H9 (cell line): ENCODE data around the gene CBLIF. TPM values are rescaled to one million over a fixed set of nuclear protein-coding genes. Genes with fewer than 3 reads are reported as not detected.
"Not testable (repeated sequence)": the region's sequence is repeated elsewhere in the genome, so short reads cannot be mapped to it uniquely, and the experiment has no call there.

ENCODE experiments used
- DNase-seq: peaks from one replicate; pipeline ENCODE4 v3.0.0-alpha.2; 2017
- H2AFZ ChIP-seq: one replicate; pipeline ENCODE4 v1.6.1; 2013; ENCODE audit warnings: mild to moderate bottlenecking, low read length, control low read depth, moderate library complexity
- H2AK5ac ChIP-seq: 2 replicates; pipeline ENCODE4 v1.6.1; 2013; ENCODE audit warnings: low read length, control low read depth, mixed read lengths; ENCODE audit not compliant: insufficient read length
- H2BK120ac ChIP-seq: one replicate; pipeline ENCODE4 v1.6.1; 2013; ENCODE audit warnings: low read depth, mild to moderate bottlenecking, low read length, control low read depth, inconsistent platforms; ENCODE audit not compliant: poor library complexity, severe bottlenecking
- H2BK12ac ChIP-seq: 2 replicates; pipeline ENCODE4 v1.6.1; 2013; ENCODE audit warnings: low read length, control low read depth, mixed read lengths, low read depth; ENCODE audit not compliant: insufficient read length
- H2BK15ac ChIP-seq: 2 replicates; pipeline ENCODE4 v1.6.1; 2013; ENCODE audit warnings: low read depth, low read length, control low read depth
- H2BK20ac ChIP-seq: one replicate; pipeline ENCODE4 v1.6.1; 2013; ENCODE audit warnings: low read depth, mild to moderate bottlenecking, low read length, control low read depth, inconsistent platforms; ENCODE audit not compliant: poor library complexity, severe bottlenecking
- H2BK5ac ChIP-seq: 2 replicates; pipeline ENCODE4 v1.6.1; 2013; ENCODE audit warnings: low read length, control low read depth, mixed read lengths; ENCODE audit not compliant: insufficient read length
- H3K14ac ChIP-seq: 2 replicates; pipeline ENCODE4 v1.6.1; 2013; ENCODE audit warnings: low read length, control low read depth; ENCODE audit not compliant: insufficient read depth
- H3K18ac ChIP-seq: 2 replicates; pipeline ENCODE4 v1.6.1; 2013; ENCODE audit warnings: low read depth, mild to moderate bottlenecking, mixed read lengths, low read length, control low read depth; ENCODE audit not compliant: insufficient read length
- H3K23ac ChIP-seq: 2 replicates; pipeline ENCODE4 v1.6.1; 2013; ENCODE audit warnings: low read length, control low read depth, mixed read lengths, low read depth; ENCODE audit not compliant: insufficient read length
- H3K23me2 ChIP-seq: 2 replicates; pipeline ENCODE4 v1.6.1; 2013; ENCODE audit warnings: low read depth, mild to moderate bottlenecking, mixed read lengths, low read length, control low read depth; ENCODE audit not compliant: insufficient read length, poor library complexity, severe bottlenecking
- H3K27ac ChIP-seq: 2 replicates; pipeline ENCODE4 v1.5.1; 2013; ENCODE audit warnings: low read length, control low read depth, mixed read lengths, low read depth; ENCODE audit not compliant: insufficient read length
- H3K27me3 ChIP-seq: 2 replicates; pipeline ENCODE4 v1.6.1; 2013; ENCODE audit warnings: low read length, control low read depth, inconsistent platforms; ENCODE audit not compliant: insufficient read depth
- H3K4ac ChIP-seq: 2 replicates; pipeline ENCODE4 v1.6.1; 2013; ENCODE audit warnings: low read depth, mild to moderate bottlenecking, control low read depth, inconsistent platforms, low read length, moderate library complexity
- H3K4me1 ChIP-seq: 2 replicates; pipeline ENCODE4 v1.6.1; 2013; ENCODE audit warnings: low read length, control low read depth, inconsistent platforms; ENCODE audit not compliant: insufficient read depth
- H3K4me2 ChIP-seq: 2 replicates; pipeline ENCODE4 v1.6.1; 2013; ENCODE audit warnings: low read length, control low read depth, mixed read lengths; ENCODE audit not compliant: insufficient read length, insufficient read depth
- H3K56ac ChIP-seq: 2 replicates; pipeline ENCODE4 v1.6.1; 2013; ENCODE audit warnings: low read depth, mild to moderate bottlenecking, mixed read lengths, low read length, control low read depth; ENCODE audit not compliant: insufficient read length
- H3K79me1 ChIP-seq: 2 replicates; pipeline ENCODE4 v1.6.1; 2013; ENCODE audit warnings: low read depth, mild to moderate bottlenecking, moderate library complexity, low read length, control low read depth, inconsistent platforms; ENCODE audit not compliant: insufficient read depth, poor library complexity, severe bottlenecking
- H3K79me2 ChIP-seq: 2 replicates; pipeline ENCODE4 v1.6.1; 2013; ENCODE audit warnings: low read length, control low read depth, inconsistent platforms; ENCODE audit not compliant: insufficient read depth
- H3K9ac ChIP-seq: 2 replicates; pipeline ENCODE4 v1.6.1; 2013; ENCODE audit warnings: low read length, control low read depth, mixed read lengths; ENCODE audit not compliant: insufficient read length; ENCODE audit errors: extremely low read depth
- H3K9me3 ChIP-seq: one replicate; pipeline ENCODE4 v1.6.1; 2013; ENCODE audit warnings: low read depth, low read length, inconsistent platforms; ENCODE audit not compliant: control insufficient read depth
- H3T11ph ChIP-seq: one replicate; pipeline ENCODE4 v1.6.1; 2013; ENCODE audit warnings: mild to moderate bottlenecking, low read length, control low read depth, inconsistent platforms
- H4K20me1 ChIP-seq: one replicate; pipeline ENCODE4 v1.6.1; 2013; ENCODE audit not compliant: control insufficient read depth, insufficient read length, insufficient read depth
- H4K5ac ChIP-seq: 2 replicates; pipeline ENCODE4 v1.6.1; 2013; ENCODE audit warnings: low read depth, mild to moderate bottlenecking, mixed read lengths, low read length, control low read depth; ENCODE audit not compliant: insufficient read length
- H4K8ac ChIP-seq: replicated peaks from 2 replicates; pipeline ENCODE4 v1.6.1; 2013; ENCODE audit warnings: low read length, control low read depth, mixed read lengths, low read depth; ENCODE audit not compliant: insufficient read length
- H4K91ac ChIP-seq: 2 replicates; pipeline ENCODE4 v1.6.1; 2013; ENCODE audit warnings: low read depth, mild to moderate bottlenecking, moderate library complexity, mixed read lengths, low read length, control low read depth; ENCODE audit not compliant: insufficient read length
- H3K27ac Mint-ChIP-seq, 3 experiments: 2 replicates in 2 of 3; 3 replicates in 1 of 3; pipeline ENCODE4 v1.8.0; 2020 to 2021; ENCODE audit warnings: mixed read lengths in 3 of 3, mild to moderate bottlenecking in 1 of 3, moderate library complexity in 1 of 3
- H3K27me3 Mint-ChIP-seq: 2 replicates; pipeline ENCODE4 v1.8.0; 2021; ENCODE audit warnings: low read depth, mild to moderate bottlenecking, moderate library complexity, mixed read lengths
- H3K36me3 Mint-ChIP-seq, 3 experiments: 2 replicates in 2 of 3; 3 replicates in 1 of 3; pipeline ENCODE4 v1.8.0; 2020 to 2021; ENCODE audit warnings: low read depth in 3 of 3, mixed read lengths in 3 of 3; ENCODE audit not compliant: insufficient read depth in 1 of 3
- H3K4me1 Mint-ChIP-seq, 2 experiments: 2 replicates each; pipeline ENCODE4 v1.8.0; 2020; ENCODE audit warnings: mixed read lengths in 2 of 2
- H3K4me3 Mint-ChIP-seq, 2 experiments: 2 replicates in 1 of 2; 3 replicates in 1 of 2; pipeline ENCODE4 v1.8.0; 2020 to 2021; ENCODE audit warnings: mild to moderate bottlenecking in 2 of 2, mixed read lengths in 2 of 2, moderate library complexity in 1 of 2
- H3K9me3 Mint-ChIP-seq, 2 experiments: 2 replicates in 1 of 2; 3 replicates in 1 of 2; pipeline ENCODE4 v1.8.0; 2020; ENCODE audit warnings: mild to moderate bottlenecking in 2 of 2, mixed read lengths in 2 of 2, moderate library complexity in 1 of 2
- CTCF ChIP-seq: fragments of 200-600 bp; sonication (generic); conservative IDR thresholded peaks from 3 replicates; pipeline ENCODE4 v1.8.0; 2021; ENCODE audit warnings: antibody characterized with exemption, mild to moderate bottlenecking
- WGBS: extraction: QIAGEN DNeasy Blood & Tissue Kit; methylation state at CpG from one replicate; pipeline ENCODE4 v1.1.7; 2013; ENCODE audit warnings: missing lambda C conversion rate, low lambda C conversion rate, mixed read lengths; ENCODE audit not compliant: insufficient read length; ENCODE audit errors: extremely low coverage; 5-methylcytosine and 5-hydroxymethylcytosine counted together
- total RNA-seq: library from RNA; stranded (reverse); gene quantifications from 2 replicates; pipeline ENCODE4 v1.2.1, GENCODE V29; 2021

CBLIF gene
- total RNA-seq, 1 experiment from 2014 or later, result not detected

- H3K14ac ChIP-seq, result no peak overlapping the region
- H3K4me2 ChIP-seq, result no peak overlapping the region
- H4K20me1 ChIP-seq, result no peaks in the 10 kb centered on the region
- no peak overlapping the region for H4K91ac ChIP-seq
- H3K9me3 Mint-ChIP-seq, result peaks cover 5 to 9% of the 10 kb centered on the region in 2 experiments; a peak in 4 of 5 replicates
- no peak overlapping the region for H2AFZ ChIP-seq
- H3K18ac ChIP-seq, result no peak overlapping the region
- no CpG with 5 or more reads among the region's 4 CpGs for WGBS
- no peak overlapping the region for H2BK120ac ChIP-seq
- H3K79me2 ChIP-seq, result no peaks in the 10 kb centered on the region
- H4K5ac ChIP-seq, result no peak overlapping the region
- H3K23me2 ChIP-seq, result no peaks in the 10 kb centered on the region
- H2BK12ac ChIP-seq, result no peak overlapping the region
- H3K27me3 ChIP-seq, result no peaks in the 10 kb centered on the region
- H3K23ac ChIP-seq, result no peak overlapping the region
- no peak overlapping the region for H3K27ac ChIP-seq
- no peaks in the 10 kb centered on the region for H3K27me3 Mint-ChIP-seq
- no peak overlapping the region for H3K9ac ChIP-seq
- H3K4me1 Mint-ChIP-seq, result no peaks in the 10 kb centered on the region
- H3K36me3 Mint-ChIP-seq, result peaks cover 33 to 64% (median 57%) of the 10 kb centered on the region in 3 experiments
- H4K8ac ChIP-seq, result no peak overlapping the region
- no peak for DNase-seq
- no peak overlapping the region for H2AK5ac ChIP-seq
- H3K79me1 ChIP-seq, result no peaks in the 10 kb centered on the region
- H2BK5ac ChIP-seq, result no peak overlapping the region
- H3K4me3 Mint-ChIP-seq, result no peak overlapping the region
- H3T11ph ChIP-seq, result no peak overlapping the region
- TF ChIP-seq CTCF, result no peak
- no peak overlapping the region for H3K4ac ChIP-seq
- H2BK20ac ChIP-seq, result no peak overlapping the region
- H3K4me1 ChIP-seq, result no peaks in the 10 kb centered on the region
- no peak overlapping the region for H3K56ac ChIP-seq
- H2BK15ac ChIP-seq, result no peak overlapping the region
- no peaks in the 10 kb centered on the region for H3K9me3 ChIP-seq
- H3K27ac Mint-ChIP-seq, result no peak overlapping the region
These were observed 59.5 kb downstream of the CBLIF start for GRCh38 chr11:59785818-59786217.

GRCh38 chr11:59784441-59784840, 60.9 kb downstream of the CBLIF start:
- H3K23ac ChIP-seq, H3T11ph ChIP-seq, H3K79me1 ChIP-seq, H3K4me2 ChIP-seq, H3K14ac ChIP-seq, H2AFZ ChIP-seq, H2BK12ac ChIP-seq, H4K91ac ChIP-seq, H3K9me3 Mint-ChIP-seq, H2BK120ac ChIP-seq, H2BK5ac ChIP-seq, H4K5ac ChIP-seq, H3K9ac ChIP-seq, H3K18ac ChIP-seq, H3K27ac ChIP-seq, H3K4me1 Mint-ChIP-seq, H3K79me2 ChIP-seq, H4K8ac ChIP-seq, H3K4me3 Mint-ChIP-seq, H2AK5ac ChIP-seq, H3K27ac Mint-ChIP-seq, H3K56ac ChIP-seq, H3K27me3 ChIP-seq, H2BK20ac ChIP-seq, H2BK15ac ChIP-seq, H3K4me1 ChIP-seq, H3K4ac ChIP-seq, H4K20me1 ChIP-seq, H3K9me3 ChIP-seq, H3K23me2 ChIP-seq, DNase-seq, H3K27me3 Mint-ChIP-seq: not testable (repeated sequence)
- no CpG with 5 or more reads among the region's 5 CpGs for WGBS
- H3K36me3 Mint-ChIP-seq, result peaks cover 37 to 66% (median 51%) of the 10 kb centered on the region in 3 experiments
